GM19397 (cell line): Measurements from ENCODE around the gene NLRP6.
A peak's percentile ranks its signal among the peaks of the same experiment; 100 is the strongest.
"Not testable (repeated sequence)": the region's sequence is repeated elsewhere in the genome, so short reads cannot be mapped to it uniquely, and the experiment has no call there.

Source experiments
- ATAC-seq: cut with Tn5 transposase; IDR thresholded peaks from one replicate; pipeline ENCODE4 v1.9.1; 2021; ENCODE audit warnings: mild to moderate bottlenecking, moderate library complexity; ENCODE audit not compliant: unreplicated experiment

The NLRP6 gene

GRCh38 chr11:306645-307371 is 28.6 kb downstream of the NLRP6 start:
- no peak for ATAC-seq

GRCh38 chr11:307766-308708 is 29.8 kb downstream of the NLRP6 start, which contains the start of gene IFITM2:
Gene IFITM2, plus strand, starts transcription at chr11:307816. Its CDS starts 377 bp downstream, at chr11:308193.
- ATAC-seq: not testable (repeated sequence)

- ATAC-seq: not testable (repeated sequence)
These were observed 30.8 kb downstream of the NLRP6 start for GRCh38 chr11:308740-309665.

DNA sequence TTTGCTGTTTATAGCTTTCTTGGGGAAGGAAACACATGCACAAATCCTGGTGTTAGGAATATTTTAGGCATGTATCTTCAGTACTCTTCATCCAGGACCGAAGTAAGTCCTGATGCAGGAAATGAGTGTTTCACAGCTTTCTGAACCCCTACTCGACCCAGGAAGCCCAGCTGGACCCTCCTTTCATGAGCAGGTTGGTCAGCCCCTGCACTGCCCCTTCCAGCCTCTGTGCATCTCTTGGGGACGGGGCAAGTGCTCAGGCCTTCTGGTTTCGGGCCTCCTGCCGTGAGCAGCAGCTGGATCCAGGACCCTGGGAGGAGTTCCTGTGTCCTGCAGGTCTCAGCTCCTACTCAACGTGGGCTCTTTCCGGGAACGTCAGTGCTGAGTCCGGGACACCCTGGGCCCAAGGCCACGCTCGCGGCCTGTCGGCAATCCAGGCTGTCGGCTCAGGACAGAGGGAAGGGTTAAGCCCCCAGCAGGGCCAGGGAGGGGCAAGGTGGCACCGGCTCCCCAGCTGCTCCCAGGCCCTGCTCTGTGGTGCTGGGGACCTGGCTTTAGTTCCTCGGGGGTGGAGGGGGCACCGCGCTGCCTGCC is 31.9 kb downstream of the NLRP6 start:
- ATAC-seq: not testable (repeated sequence)

DNA sequence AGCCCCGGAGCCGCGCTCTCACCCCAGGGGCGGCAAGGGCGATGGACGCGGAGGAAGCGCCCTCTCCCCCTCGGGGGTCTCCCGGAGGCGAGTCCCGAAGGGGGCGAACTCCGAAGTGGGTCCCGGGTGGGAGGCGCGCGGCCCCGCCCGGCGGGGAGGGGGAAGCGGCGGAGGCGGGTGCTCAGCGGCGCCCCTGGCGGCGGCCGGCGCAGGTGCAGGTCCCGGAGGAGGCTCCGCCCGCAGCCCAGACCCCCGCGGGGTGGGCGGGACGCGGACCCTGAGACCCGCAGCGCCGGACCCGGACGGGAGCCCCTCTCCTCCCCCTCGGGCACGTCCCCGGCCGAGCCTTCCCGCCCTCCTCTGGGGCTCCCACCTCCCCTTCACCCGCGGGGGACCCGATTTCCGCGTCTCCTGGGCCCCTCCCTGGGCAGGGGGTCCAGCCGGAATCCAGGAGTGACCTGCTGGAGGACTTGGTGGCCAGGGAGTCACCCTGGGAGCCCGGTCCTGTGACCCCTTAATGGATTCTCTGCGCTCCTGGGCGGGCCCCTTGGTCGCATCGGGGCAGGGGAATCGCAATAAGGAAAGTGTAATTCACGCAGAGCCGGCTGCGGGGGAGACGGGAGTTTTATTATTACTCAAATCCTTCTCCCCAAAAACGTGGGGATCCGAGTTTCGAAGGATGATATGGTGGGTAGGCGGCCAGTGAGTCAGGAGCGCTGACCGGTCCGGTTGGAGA is 33.0 kb downstream of the NLRP6 start:
- peak; percentile 36 for ATAC-seq

- ATAC-seq: no peak
These were observed 34.0 kb downstream of the NLRP6 start for GRCh38 chr11:312092-312816.

GRCh38 chr11:313304-313786 is 35.1 kb downstream of the NLRP6 start:
- ATAC-seq: no peak

DNA sequence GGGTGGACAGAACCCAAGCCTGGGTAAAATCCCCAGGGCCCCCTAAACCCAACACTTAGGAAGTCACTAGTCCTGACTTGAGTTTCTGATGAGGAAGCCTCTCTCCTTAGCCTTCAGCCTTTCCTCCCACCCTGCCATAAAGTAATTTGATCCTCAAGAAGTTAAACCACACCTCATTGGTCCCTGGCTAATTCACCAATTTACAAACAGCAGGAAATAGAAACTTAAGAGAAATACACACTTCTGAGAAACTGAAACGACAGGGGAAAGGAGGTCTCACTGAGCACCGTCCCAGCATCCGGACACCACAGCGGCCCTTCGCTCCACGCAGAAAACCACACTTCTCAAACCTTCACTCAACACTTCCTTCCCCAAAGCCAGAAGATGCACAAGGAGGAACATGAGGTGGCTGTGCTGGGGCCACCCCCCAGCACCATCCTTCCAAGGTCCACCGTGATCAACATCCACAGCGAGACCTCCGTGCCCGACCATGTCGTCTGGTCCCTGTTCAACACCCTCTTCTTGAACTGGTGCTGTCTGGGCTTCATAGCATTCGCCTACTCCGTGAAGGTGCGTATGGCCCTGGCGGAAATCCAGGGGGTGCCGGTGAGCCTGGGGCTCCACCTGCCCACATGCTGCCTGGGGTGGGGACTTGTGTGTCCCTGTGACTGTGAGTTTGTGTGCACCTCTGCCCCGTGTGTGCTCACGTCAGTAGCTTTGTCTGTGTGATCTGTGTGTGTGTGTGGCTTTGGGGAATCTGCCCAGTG is 35.8 kb downstream of the NLRP6 start, which contains the start of gene IFITM1:
TSS of gene IFITM1 (plus strand) at position 254 of the 767 bp plus-strand sequence. CDS start at position 385, 131 bp downstream.
- ATAC-seq: no peak

GRCh38 chr11:314554-314875 is 36.3 kb downstream of the NLRP6 start:
- not testable (repeated sequence) for ATAC-seq

DNA sequence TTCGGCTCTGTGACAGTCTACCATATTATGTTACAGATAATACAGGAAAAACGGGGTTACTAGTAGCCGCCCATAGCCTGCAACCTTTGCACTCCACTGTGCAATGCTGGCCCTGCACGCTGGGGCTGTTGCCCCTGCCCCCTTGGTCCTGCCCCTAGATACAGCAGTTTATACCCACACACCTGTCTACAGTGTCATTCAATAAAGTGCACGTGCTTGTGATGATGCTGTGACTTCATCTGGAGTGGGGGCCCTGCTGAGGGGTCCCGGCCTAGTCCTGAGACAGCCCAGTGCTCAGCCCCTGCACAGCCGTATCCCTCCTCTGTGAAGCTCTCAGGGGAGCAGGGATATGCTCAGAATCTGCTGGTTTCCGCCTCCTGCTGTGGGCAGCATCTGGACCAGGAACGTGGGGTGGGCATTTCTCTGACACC is 36.9 kb downstream of the NLRP6 start:
- ATAC-seq: no peak

DNA sequence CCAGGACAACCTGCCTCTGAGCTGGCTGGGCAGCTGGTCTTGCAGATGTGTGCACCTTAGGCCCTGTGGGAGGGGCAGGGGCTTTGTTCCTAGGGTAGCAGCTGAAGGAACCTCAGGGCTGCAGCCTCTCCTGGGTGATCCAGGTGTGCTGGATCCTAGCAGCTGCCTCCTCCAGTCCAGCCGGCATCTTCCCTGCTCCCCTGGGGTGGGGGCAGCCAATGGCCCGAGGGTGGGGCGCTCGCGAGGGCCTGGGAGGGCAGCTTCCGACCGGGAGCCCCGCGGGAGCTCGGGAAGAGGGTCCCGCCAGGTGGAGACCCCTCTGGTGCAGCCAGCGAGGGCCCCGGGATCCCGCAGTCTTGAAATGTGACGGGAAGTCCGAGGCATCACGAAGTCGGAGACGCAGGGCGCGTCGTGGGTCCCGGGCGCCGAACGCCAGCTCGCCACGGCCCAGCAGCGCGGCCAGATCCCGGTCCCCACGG is 37.3 kb downstream of the NLRP6 start:
- ATAC-seq: no peak

GRCh38 chr11:316031-316701 is 38.0 kb downstream of the NLRP6 start:
- no peak for ATAC-seq

DNA sequence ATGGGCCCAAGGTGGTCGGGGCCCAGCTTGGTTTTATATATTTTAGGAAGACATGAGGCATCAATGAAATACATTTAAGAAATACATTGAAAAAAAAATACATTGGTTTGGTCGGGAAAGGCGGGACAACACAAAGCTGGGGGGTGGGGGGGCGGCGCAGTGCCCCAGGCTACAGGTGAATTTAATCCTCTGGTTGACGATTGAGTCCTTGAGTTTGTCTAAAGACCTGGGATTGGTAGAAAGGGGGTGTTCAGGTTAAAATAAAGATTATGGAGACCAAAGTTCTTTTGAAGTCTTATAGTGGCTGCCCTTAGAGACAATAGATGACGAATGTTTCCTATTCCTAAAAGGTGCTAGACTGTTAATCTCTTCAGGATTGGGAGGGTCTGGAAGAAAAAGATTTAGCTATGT is 38.7 kb downstream of the NLRP6 start:
- no peak for ATAC-seq

DNA sequence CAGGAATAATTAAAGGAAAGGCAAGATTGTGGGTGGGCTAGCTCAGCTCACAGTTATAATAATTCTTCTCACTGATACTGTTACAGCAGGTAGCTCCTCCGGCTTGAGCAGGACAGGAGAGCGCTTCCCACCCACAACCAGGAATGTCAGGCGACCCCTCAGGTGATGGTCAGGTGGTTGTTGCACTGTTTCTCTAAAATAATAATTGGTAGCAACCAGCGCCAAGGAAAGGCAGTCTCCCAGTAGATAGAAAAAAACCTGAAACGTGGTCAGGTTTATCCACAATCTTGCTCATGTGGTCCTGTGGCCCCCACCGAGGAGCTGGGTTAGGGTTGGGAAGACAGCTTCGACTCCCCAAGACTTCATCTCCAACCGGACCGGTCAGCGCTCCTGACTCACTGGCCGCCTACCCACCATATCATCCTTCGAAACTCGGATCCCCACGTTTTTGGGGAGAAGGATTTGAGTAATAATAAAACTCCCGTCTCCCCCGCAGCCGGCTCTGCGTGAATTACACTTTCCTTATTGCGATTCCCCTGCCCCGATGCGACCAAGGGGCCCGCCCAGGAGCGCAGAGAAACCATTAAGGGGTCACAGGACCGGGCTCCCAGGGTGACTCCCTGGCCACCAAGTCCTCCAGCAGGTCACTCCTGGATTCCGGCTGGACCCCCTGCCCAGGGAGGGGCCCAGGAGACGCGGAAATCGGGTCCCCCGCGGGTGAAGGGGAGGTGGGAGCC is 39.6 kb downstream of the NLRP6 start:
- ATAC-seq: not testable (repeated sequence)

DNA sequence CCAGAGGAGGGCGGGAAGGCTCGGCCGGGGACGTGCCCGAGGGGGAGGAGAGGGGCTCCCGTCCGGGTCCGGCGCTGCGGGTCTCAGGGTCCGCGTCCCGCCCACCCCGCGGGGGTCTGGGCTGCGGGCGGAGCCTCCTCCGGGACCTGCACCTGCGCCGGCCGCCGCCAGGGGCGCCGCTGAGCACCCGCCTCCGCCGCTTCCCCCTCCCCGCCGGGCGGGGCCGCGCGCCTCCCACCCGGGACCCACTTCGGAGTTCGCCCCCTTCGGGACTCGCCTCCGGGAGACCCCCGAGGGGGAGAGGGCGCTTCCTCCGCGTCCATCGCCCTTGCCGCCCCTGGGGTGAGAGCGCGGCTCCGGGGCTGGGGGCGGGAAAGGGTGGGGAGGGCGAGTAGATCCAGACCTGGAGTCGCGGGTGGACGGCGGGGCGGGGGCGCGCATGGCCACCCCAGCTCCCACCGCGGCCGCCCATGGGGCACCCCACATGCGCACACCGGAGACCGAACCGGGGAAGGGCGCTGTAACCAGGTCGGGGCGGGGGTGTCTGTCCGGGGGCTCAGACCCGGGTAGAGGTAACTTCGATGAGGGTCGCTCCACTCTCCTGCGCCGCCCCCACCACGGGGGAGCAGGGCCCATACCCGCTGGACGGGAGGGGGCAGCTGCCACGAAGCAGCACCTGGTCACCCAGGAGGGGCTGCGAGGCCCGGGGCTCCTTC is 40.4 kb downstream of the NLRP6 start:
- ATAC-seq: peak; percentile 40
